ENCODE results near the gene CDKL5.

The CDKL5 gene

DNA sequence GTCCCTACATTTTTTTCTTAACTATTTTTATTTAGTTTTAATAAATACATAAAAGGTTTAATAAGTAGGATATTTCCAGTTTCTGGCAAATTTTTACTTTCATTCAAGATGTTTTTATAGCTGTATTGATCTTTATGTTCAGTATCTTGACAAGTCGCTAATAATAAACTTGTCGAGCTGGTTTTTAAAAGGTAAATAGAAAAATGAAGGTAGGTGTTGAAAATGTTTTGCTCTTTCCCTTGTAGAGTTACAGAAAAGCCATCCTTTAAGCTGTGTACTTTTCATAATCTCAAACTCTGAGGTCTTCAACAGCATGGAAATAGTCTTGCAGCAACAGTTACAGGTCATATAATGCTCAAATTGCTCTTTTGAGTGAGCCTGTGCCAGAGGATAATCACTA is 193.9 kb downstream of the CDKL5 start:
- no peaks in the 10 kb centered on the region for H3K9me3 Mint-ChIP-seq
- DNase-seq: no peak
- H3K27ac Mint-ChIP-seq: no peak overlapping the region
- H3K27me3 Mint-ChIP-seq: no peaks in the 10 kb centered on the region
- no peaks in the 10 kb centered on the region for H3K36me3 Mint-ChIP-seq
- no peak overlapping the region for H3K4me3 Mint-ChIP-seq
- CTCF ChIA-PET: no interaction called here
- H3K4me1 Mint-ChIP-seq: no peaks in the 10 kb centered on the region

DNA sequence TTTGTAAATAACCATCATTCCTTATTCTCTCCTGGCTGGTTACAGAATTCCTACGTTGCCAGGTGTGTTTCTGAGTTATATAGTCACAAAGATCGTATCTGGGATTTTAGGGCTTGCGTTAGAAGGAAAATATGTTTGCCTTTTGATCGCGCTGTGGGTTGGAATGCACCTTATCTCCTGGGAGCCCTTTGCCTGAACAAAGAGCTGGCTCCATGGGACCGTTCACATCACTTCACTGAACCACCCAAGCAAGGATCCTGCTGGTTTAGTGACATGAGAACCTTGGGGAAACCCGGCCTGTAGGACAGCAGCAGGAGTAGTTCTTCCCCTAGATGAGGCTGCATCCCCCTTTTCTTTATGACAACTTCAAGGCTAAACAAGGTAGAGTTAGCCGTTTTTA is 194.9 kb downstream of the CDKL5 start:
- no peak for DNase-seq
- CTCF ChIA-PET: no interaction called here
- Mint-ChIP-seq H3K27ac (no peak overlapping the region), H3K4me1 (no peaks in the 10 kb centered on the region), H3K4me3 (no peak overlapping the region), H3K27me3 (no peaks in the 10 kb centered on the region), H3K9me3 (no peaks in the 10 kb centered on the region), H3K36me3 (no peaks in the 10 kb centered on the region)

DNA sequence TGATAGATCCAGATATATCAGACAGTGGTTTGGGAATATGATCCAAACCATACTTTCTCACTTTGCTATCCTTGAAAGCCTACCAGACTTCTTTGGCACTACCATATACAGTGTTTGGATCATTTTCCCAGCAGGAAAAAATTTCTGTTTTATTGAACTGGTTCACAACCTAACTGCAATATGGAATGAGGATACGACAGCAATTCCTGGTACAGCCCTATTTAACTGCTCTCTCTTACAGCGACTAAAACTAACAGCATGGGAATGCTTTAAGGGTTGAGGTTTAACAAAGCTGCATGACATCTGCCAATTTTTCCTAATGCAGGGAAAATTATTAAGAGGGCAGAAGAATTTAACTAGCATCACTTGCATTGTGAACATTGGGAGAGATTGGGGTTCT is 199.2 kb downstream of the CDKL5 start:
- Mint-ChIP-seq H3K36me3 (no peaks in the 10 kb centered on the region), H3K9me3 (no peaks in the 10 kb centered on the region), H3K27me3 (no peaks in the 10 kb centered on the region), H3K27ac (no peak overlapping the region), H3K4me1 (no peaks in the 10 kb centered on the region), H3K4me3 (no peak overlapping the region)
- CTCF ChIA-PET: no interaction called here
- DNase-seq: no peak

DNA sequence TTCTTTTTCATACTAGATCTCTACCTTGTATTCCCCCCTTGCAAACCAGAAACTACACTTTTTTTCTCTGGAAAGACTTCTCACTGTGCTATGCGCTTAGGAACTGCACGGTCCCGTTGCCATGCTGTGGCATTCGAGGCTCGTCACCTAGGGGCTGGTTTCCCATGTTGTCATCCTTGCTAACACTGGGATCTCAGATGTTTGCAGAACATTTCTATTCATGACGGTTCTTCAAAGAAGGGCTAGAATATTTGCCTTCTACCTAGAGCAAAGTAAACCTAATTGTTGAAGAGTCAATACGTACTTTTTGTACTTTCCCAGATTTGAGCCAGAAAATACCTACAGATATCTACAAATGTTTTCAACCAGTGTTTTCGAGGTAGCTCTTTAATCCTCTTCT is 205.5 kb downstream of the CDKL5 start:
- Mint-ChIP-seq H3K27me3 (no peaks in the 10 kb centered on the region), H3K36me3 (no peaks in the 10 kb centered on the region), H3K4me3 (no peak overlapping the region), H3K9me3 (no peaks in the 10 kb centered on the region), H3K27ac (no peak overlapping the region), H3K4me1 (no peaks in the 10 kb centered on the region)
- DNase-seq: no peak
- CTCF ChIA-PET: no interaction called here

DNA sequence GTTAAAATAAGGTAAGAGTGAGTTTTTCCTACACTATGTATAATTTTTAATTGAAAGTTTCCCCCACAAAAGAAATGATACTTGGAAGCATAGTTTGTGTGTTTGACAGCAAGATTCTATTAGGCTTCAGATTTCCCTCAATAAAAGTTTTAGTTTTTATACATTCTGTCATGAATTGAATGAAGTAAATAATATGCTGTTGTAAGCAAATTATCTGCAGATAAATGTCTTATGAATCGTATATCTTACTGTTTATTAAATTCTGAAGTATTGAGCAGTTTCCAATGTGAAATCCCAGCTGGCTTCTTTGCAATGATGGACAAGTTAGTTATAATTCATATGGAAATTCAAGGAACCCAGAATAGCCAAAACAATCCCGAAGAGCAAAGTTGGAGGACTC is 213.0 kb downstream of the CDKL5 start:
- H3K36me3 Mint-ChIP-seq: no peaks in the 10 kb centered on the region
- no peak overlapping the region for H3K4me3 Mint-ChIP-seq
- no peaks in the 10 kb centered on the region for H3K27me3 Mint-ChIP-seq
- DNase-seq: no peak
- no peaks in the 10 kb centered on the region for H3K9me3 Mint-ChIP-seq
- CTCF ChIA-PET: no interaction called here
- H3K4me1 Mint-ChIP-seq: no peaks in the 10 kb centered on the region
- no peak overlapping the region for H3K27ac Mint-ChIP-seq

DNA sequence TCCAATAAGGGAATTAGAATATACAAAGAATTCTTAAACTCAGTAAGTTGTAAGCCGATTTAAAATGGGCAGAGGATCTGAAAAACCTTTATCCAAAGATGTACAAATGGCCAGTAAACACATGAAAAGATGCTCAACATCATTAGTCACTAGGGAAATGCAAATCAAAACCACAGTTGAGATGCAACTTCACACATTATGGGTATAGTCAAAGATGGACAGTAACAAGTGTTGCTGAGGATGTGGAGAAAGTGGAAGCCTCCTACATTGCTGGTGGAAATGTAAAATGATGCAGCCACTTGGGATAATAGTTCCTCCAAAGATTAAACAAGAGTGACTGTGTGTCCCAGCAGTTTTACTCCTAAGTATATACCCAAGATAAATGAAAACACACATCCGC is 213.9 kb downstream of the CDKL5 start:
- Mint-ChIP-seq H3K4me1 (no peaks in the 10 kb centered on the region), H3K9me3 (no peaks in the 10 kb centered on the region), H3K4me3 (no peak overlapping the region), H3K36me3 (no peaks in the 10 kb centered on the region), H3K27ac (no peak overlapping the region), H3K27me3 (no peaks in the 10 kb centered on the region)
- CTCF ChIA-PET: no interaction called here
- DNase-seq: no peak

DNA sequence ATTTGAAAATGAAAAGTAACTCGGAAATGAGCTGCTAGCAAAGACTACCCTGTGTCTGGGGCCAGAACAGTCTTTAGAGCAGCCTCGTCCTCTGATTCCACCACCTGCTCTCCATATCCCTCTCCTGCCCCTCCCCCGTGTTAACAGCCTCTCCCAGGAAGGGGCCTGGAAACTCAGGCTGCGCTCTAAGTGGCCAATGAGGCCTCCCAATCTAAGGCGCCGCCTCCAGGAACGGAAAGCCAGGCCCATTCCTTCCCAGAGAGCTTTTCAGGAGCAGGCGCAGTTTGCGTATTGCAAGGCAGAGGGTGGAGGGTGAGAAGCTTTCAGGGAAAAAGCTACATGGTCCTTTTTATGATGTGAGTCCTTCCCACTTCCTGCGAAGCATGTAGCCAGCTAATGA is 215.3 kb downstream of the CDKL5 start:
- H3K4me3 Mint-ChIP-seq: no peak overlapping the region
- no peak overlapping the region for H3K27ac Mint-ChIP-seq
- no peaks in the 10 kb centered on the region for H3K36me3 Mint-ChIP-seq
- H3K9me3 Mint-ChIP-seq: no peaks in the 10 kb centered on the region
- CTCF ChIA-PET: no interaction called here
- no peak for DNase-seq
- H3K27me3 Mint-ChIP-seq: no peaks in the 10 kb centered on the region
- no peaks in the 10 kb centered on the region for H3K4me1 Mint-ChIP-seq

DNA sequence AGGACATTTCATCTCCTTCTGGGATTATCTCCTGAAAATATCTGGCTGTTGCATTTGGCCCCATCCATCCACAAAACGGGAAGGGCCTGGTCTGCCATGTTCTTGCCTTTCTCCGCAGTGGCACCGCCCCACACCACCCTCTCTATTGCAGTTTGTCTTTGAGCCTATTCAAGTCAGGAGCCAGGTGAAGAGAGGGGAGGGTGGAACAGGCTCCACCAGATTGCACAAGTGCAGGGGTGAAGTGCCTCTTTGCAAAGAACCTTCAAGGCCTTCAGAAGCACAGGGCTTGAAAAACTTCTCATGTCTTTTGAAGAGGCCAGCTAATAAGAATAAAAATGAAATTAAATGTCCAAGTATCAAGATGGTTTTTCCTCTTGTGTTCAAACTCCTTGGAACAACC is 217.8 kb downstream of the CDKL5 start:
- CTCF ChIA-PET: no interaction called here
- H3K4me1 Mint-ChIP-seq: no peaks in the 10 kb centered on the region

DNA sequence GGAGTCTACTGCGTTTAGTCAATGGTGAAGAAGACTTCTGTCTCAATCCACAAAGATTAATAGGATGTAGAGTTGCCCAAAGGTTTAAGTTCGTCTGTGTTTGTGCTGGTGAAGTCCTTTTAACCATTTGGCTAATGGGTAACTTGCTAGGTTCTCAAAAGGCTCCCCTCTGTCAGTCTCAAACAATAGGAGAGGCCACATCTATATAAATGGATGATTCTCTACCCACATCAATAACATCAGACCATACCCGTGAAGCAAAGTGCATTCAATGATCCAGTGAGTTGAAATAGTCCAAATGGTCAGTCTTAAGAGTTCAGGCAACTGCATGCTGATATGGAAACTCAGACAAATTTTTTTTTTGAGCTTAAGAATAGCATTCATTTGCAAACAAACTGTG is 218.4 kb downstream of the CDKL5 start:
- no peak overlapping the region for H3K4me3 Mint-ChIP-seq
- H3K36me3 Mint-ChIP-seq: no peaks in the 10 kb centered on the region
- H3K27me3 Mint-ChIP-seq: no peaks in the 10 kb centered on the region
- H3K27ac Mint-ChIP-seq: no peak overlapping the region
- H3K4me1 Mint-ChIP-seq: no peaks in the 10 kb centered on the region
- CTCF ChIA-PET: no interaction called here
- no peaks in the 10 kb centered on the region for H3K9me3 Mint-ChIP-seq
- no peak for DNase-seq

More for the DNA sequence above, 217.8 kb downstream of the CDKL5 start:
- no peaks in the 10 kb centered on the region for H3K36me3 Mint-ChIP-seq
- no peaks in the 10 kb centered on the region for H3K9me3 Mint-ChIP-seq
- no peak overlapping the region for H3K27ac Mint-ChIP-seq
- H3K27me3 Mint-ChIP-seq: no peaks in the 10 kb centered on the region
- H3K4me3 Mint-ChIP-seq: no peak overlapping the region
- no peak for DNase-seq

DNA sequence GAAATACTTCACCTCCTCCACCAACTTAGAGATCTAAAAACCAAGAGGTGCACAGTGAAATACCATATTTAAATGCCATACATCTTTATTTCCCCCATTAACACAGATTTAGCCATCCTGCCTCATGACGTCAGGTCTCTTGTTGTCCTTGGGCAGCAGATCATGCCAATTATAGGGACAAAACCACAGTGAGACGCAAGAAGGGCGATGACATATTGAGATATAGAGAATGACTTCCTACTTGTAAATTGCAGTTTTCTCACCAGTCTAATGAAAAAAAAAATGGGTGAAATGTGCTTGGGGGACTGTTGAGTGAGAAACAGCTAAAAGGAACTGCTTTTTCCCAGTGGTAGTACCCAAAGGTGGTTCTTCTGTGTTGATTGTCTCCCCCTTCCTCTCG is 222.2 kb downstream of the CDKL5 start:
- Mint-ChIP-seq H3K27me3 (no peaks in the 10 kb centered on the region), H3K4me3 (no peak overlapping the region), H3K9me3 (no peaks in the 10 kb centered on the region), H3K27ac (no peak overlapping the region), H3K4me1 (no peaks in the 10 kb centered on the region), H3K36me3 (no peaks in the 10 kb centered on the region)
- CTCF ChIA-PET: no interaction called here
- DNase-seq: no peak

DNA sequence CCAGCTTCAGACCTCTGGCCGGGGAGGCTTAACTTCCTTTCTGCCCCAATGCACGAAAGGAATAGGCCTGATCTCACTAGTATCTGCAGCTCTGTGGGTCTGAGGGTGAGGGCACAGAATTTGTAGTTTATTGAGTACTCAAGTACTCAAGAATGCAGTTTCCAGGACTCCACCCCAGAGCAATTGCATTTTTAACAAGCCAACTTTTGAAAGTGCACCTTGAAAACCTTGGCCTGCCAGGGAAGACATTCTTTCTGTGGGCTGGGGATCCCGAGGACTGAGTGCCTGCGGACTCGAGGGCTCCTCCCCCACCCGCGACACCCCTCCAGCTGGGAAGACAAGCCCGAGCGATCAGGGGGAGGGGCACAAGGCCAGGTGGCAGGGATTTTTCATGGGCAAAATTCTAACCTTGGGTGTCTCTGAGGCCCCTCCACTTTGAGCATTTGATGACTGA is 224.1 kb downstream of the CDKL5 start:
- Mint-ChIP-seq H3K27me3 (no peaks in the 10 kb centered on the region), H3K4me1 (no peaks in the 10 kb centered on the region), H3K4me3 (no peak overlapping the region), H3K36me3 (no peaks in the 10 kb centered on the region), H3K27ac (no peak overlapping the region), H3K9me3 (no peaks in the 10 kb centered on the region)
- DNase-seq: no peak
- CTCF ChIA-PET: no interaction called here

DNA sequence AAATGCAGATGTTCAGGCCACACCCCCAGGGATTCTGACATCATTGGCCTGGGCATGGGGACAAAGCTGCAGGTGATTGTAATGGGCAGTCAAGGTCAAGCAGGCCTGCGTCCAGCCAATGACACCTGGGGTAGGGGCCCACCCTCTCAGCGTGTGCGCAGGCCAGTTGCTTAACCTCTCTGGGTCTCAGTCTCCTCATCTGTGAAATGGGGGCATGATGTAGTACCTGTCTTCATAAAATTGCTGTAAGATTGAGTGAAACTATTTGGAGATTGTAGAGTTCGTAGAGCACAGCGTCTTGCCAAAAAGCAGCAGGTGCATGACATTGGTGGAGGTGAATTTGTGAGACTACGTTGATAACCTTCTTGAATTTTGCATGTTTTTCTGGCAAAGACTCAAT is 225.3 kb downstream of the CDKL5 start:
- Mint-ChIP-seq H3K4me1 (no peaks in the 10 kb centered on the region), H3K27me3 (no peaks in the 10 kb centered on the region), H3K36me3 (no peaks in the 10 kb centered on the region), H3K9me3 (no peaks in the 10 kb centered on the region), H3K4me3 (no peak overlapping the region), H3K27ac (no peak overlapping the region)
- no peak for DNase-seq
- CTCF ChIA-PET: no interaction called here

DNA sequence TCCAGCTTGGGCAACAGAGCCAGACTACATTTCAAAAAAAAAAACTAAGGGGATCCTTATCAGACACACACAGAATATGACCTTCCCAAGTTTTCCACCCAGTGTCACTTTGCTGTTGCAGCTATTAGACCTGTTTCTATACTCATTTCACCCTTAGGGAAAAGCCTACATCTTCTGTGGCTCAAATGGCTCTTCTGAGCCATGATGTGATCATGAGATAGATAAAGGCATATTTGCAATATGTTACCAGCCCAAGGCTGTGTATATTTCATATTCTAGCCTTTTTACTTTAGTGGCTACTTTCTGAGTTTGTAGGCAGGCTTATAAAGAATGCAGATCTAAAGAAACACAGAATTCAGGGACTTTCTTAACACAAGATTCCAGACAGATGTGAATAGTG is 227.2 kb downstream of the CDKL5 start:
- no peak for DNase-seq
- H3K27me3 Mint-ChIP-seq: no peaks in the 10 kb centered on the region
- CTCF ChIA-PET: no interaction called here
- H3K9me3 Mint-ChIP-seq: no peaks in the 10 kb centered on the region
- H3K4me1 Mint-ChIP-seq: no peaks in the 10 kb centered on the region
- no peaks in the 10 kb centered on the region for H3K36me3 Mint-ChIP-seq
- no peak overlapping the region for H3K27ac Mint-ChIP-seq
- H3K4me3 Mint-ChIP-seq: no peak overlapping the region

DNA sequence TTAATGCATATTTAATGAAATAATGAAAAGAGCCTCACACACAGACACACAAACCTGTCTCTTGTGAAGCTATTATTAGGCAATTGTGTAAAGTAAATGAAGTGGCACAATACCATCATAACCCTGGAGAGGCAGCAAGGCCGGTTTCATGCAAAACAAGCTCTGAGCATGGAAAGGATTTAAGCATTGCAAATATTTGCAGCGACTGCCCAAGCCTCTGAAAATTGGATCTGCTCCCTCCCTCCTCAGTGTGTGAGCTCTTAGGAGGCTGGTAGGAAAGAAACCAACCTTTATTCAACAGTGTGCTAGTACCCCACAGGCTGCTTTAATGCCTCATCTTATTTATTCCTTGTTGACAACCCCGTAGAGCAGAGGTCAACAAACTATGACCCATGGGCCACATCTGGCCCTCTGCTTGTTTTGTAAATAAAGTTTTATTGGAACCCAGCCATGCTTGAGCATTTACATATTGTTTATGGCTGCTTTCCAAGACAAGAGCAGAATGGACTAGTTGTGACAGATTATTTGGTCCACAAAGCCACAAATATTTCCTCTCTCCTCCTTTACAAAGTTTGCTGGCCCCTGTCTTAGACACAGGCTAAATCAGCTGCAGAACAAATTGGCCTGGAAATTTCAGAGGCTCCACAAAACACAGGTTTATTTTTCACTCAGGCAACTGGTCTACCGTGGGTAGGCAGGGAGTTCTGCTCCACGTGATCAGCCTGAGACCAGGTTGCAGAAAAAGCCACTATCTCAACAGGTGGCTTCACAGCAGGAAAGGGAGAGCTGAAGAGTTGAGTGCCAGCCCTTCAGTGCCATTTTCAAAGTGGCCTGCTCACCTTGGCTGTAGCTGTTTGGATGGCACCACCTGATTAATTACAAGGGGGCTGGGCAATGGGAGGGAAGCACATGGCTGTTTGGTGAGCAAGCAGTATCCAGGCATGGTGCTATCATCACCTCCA is 229.7 kb downstream of the CDKL5 start:
- Mint-ChIP-seq H3K9me3 (no peaks in the 10 kb centered on the region), H3K4me1 (no peaks in the 10 kb centered on the region), H3K27ac (no peak overlapping the region), H3K4me3 (no peak overlapping the region), H3K27me3 (no peaks in the 10 kb centered on the region), H3K36me3 (no peaks in the 10 kb centered on the region)
- no peak for DNase-seq
- CTCF ChIA-PET: no interaction called here

DNA sequence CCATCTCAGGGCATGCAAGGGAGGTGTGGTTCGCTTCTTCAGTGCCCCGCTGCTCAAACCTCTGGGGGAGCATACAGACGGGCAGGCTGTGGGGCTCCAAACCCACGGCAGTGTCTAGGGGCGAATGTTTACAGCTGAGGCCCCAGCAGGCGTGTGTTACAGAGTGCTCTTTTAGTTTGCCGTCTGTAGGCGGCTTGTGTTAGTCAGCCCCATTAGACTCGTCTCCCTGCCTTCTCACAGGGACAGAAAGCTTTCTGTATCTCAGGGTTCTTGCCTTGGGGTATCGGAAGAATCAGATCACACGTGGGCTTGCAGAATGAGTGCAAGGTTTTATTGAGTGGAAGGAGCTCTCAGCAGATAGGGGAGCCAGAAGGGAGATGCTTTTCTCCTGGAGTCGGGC is 235.9 kb downstream of the CDKL5 start:
- CTCF ChIA-PET: no interaction called here
- DNase-seq: no peak
- no peak overlapping the region for H3K27ac Mint-ChIP-seq
- H3K9me3 Mint-ChIP-seq: no peaks in the 10 kb centered on the region
- no peak overlapping the region for H3K4me3 Mint-ChIP-seq
- H3K36me3 Mint-ChIP-seq: no peaks in the 10 kb centered on the region
- H3K4me1 Mint-ChIP-seq: no peaks in the 10 kb centered on the region
- no peaks in the 10 kb centered on the region for H3K27me3 Mint-ChIP-seq

DNA sequence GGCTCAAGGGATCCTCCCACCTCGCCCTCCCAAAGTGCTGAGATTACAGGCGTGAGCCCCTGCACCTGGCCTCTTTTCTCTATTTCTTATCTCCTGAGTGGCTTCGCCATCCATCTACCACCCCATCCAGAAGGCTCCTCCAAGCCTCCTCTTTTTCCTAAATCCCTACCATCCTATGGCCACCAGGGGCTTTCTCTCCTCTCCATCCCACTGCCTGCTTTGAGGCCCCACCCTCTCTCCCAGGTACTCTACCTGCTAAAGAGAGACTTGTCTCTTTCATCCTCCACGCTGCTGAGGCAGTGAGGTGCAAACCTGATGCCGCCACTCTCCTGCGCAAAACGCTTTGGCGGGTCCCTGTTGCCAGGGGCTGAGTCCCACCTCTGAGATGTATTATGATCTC is 239.5 kb downstream of the CDKL5 start:
- DNase-seq: no peak
- H3K36me3 Mint-ChIP-seq: no peaks in the 10 kb centered on the region
- H3K4me3 Mint-ChIP-seq: no peak overlapping the region
- no peaks in the 10 kb centered on the region for H3K27me3 Mint-ChIP-seq
- no peaks in the 10 kb centered on the region for H3K9me3 Mint-ChIP-seq
- CTCF ChIA-PET: no interaction called here
- no peak overlapping the region for H3K27ac Mint-ChIP-seq
- peaks cover 9% of the 10 kb centered on the region for H3K4me1 Mint-ChIP-seq
